ENCODE results near the gene WDR19.
"Not testable (repeated sequence)": the region's sequence is repeated elsewhere in the genome, so short reads cannot be mapped to it uniquely, and the experiment has no call there.

WDR19 gene

DNA sequence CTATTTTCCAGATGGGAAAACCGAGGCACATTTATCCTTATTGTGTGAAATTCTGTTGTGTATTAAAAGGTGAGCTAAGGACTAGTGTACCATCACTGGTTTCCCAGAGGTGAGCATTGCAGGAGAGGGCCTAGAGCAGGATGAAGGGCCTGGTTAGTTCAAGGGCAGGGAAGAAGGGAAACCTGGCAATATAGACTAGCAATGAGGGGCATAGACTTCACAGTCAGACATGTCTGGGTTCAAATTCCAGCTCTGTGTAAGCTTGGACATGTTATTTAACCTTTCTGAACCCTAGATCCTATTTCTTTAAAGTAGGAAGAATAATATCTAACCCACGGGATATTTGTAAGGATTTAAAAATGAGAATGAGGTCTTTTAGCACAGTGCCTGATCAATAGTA is 50.8 kb downstream of the WDR19 start:
- DNase-seq (ENCODE audit: low read depth in 3 of 3): no peak

DNA sequence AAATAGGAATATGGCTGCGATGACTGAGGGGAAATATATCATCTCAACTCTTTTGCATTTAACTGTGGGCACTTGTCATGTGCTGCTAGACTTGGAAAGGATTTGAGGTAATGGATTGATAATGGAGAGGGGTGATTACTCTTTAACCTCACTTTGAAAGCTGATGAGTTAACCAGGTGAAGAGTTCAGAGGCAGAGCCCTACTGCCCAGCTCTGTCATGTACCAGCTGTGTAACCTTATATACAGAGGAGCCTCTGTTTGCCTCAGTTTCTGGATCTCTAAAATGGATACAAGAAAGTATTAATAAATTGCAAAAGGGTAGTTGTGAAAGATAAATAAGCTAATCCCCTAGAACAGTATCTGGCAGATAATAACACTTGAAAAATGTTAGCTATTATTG is 51.5 kb downstream of the WDR19 start:
- no peak for DNase-seq (ENCODE audit: low read depth in 3 of 3)

DNA sequence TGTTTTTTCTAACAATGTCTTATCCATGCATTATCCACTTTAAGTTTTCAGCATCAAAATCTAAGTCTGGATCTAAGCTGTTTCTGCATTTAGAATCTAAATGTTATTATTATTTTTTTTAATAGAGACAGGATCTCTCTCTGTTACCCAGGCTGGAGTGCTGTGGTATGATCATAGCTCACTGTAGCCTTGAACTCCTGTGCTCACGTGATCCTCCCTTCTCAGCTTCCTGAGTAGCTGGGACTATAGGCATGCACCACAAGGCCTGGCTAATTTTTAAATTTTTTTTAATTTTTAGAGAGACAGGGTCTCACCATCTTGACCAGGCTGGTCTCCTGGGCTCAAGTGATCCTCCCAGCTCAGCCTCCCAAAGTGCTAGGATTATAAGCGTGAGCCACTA is 52.7 kb downstream of the WDR19 start:
- DNase-seq (ENCODE audit: low read depth in 3 of 3): no peak

GRCh38 chr4:39235696-39236095 is 53.4 kb downstream of the WDR19 start:
- no peak for DNase-seq (ENCODE audit: low read depth in 3 of 3)

- no peak for DNase-seq (ENCODE audit: low read depth in 3 of 3)
Observed at GRCh38 chr4:39237179-39237578, 54.9 kb downstream of the WDR19 start.

GRCh38 chr4:39243462-39243861 is 61.1 kb downstream of the WDR19 start:
- no peak for DNase-seq (ENCODE audit: low read depth in 3 of 3)

DNA sequence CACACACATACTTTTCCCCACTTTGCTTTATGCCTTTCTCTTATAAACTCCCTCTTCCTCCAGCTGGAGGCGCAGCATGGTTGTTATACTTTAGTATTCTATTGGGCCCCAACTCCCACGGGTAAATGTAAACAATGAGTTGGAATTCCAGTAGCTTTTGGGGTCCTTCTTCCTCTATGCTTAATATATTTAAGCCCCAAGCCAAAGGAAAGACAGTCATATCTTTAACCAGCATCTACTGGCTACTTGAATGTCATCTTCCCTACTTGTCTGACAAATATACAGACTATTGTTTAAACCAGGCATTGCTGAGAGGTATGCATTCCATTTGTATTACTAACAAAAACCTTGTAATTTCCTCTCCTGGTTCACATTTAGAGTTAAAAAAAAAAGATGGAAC is 72.9 kb downstream of the WDR19 start:
- DNase-seq (ENCODE audit: low read depth in 3 of 3): no peak

GRCh38 chr4:39255871-39256270 is 73.5 kb downstream of the WDR19 start:
- no peak for DNase-seq (ENCODE audit: low read depth in 3 of 3)

DNA sequence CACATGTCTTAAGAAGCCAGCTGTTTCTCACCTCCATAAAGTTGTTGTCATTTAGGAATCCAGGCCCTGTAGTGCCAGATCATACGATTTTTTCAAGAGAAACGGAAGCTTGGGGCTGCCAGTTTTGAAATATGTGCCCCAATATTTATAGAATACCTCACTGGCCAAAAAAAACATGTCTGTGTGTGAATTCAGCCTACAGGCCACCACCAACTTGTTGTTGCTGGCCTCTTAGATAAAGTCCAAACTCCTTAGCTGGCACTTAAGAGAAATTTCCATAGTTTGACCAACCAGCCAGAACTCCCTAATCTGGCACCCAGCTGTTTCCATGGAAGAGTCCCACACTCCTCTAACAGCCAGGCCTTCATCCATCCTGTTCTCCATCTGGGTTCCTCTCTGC is 74.1 kb downstream of the WDR19 start:
- no peak for DNase-seq (ENCODE audit: low read depth in 3 of 3)

DNA sequence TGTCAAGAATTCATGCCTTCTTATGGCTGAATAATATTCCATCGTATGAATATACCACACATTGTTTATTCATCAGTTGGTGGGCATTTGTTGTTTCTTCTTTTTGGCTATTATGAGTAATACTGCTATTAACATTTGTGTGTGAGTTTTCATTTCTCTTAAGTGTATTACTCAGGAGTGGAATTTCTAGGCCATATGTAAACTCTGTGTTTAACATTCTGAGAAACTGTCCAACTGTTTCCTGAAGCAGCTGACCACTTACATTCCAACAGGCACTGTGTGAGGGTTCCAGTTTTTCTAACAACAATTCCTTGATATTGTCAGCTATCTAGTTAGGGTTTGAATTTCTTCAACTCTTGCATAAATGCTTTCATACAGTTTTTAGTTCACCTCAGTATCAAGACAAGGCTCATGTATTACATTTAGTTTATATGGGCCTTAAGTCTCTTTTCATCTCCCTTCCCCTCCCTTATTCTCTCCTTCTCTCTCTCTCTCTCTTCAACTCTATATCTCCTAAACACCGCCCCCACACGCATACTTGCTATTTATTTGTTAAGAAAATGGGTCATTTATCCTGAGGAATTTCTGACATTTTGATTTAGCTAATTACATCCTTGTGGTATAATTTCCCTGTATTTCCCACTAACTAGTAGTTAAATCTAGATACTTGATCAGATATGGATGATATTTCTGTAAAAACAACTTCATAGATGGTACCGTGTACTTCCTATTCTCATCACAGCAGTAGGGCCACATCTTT is 77.4 kb downstream of the WDR19 start:
- DNase-seq (ENCODE audit: low read depth in 3 of 3): no peak

GRCh38 chr4:39263895-39264294 is 81.6 kb downstream of the WDR19 start:
- DNase-seq (ENCODE audit: low read depth in 3 of 3): no peak

DNA sequence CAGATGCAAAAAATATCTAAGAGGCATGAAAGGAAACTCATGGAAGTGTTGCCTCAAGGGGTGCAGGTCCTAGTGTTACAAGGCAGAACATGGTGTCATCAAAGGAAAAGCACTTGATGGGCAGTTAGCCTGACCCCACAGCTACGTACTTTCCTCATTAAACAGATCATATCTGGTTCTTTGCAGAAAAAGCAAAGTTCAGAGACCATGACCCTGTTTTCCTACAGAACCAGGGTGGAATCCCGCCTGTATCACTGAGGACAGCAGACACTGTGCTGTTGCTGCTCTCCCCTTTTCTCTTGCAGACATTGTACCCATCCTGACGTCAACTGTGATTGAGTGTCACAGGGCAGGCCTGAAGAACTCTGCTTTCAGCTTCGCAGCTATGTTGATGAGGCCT is 92.2 kb downstream of the WDR19 start:
- DNase-seq (ENCODE audit: low read depth in 3 of 3): no peak

- not testable (repeated sequence) for DNase-seq (ENCODE audit: low read depth in 3 of 3)
Observed at GRCh38 chr4:39277661-39278060, 95.3 kb downstream of the WDR19 start.

GRCh38 chr4:39278476-39278875 is 96.1 kb downstream of the WDR19 start:
- DNase-seq (ENCODE audit: low read depth in 3 of 3): no peak

- no peak for DNase-seq (ENCODE audit: low read depth in 3 of 3)
Observed at GRCh38 chr4:39279416-39279815, 97.1 kb downstream of the WDR19 start.

GRCh38 chr4:39280770-39281169 is 98.4 kb downstream of the WDR19 start:
- DNase-seq (ENCODE audit: low read depth in 3 of 3): no peak

GRCh38 chr4:39285111-39285795 is 102.9 kb downstream of the WDR19 start:
- no peak for DNase-seq (ENCODE audit: low read depth in 3 of 3)

GRCh38 chr4:39285853-39286252 is 103.5 kb downstream of the WDR19 start:
- DNase-seq (ENCODE audit: low read depth in 3 of 3): no peak

- no peak for DNase-seq (ENCODE audit: low read depth in 3 of 3)
Observed at GRCh38 chr4:39286263-39286662, 103.9 kb downstream of the WDR19 start.

DNA sequence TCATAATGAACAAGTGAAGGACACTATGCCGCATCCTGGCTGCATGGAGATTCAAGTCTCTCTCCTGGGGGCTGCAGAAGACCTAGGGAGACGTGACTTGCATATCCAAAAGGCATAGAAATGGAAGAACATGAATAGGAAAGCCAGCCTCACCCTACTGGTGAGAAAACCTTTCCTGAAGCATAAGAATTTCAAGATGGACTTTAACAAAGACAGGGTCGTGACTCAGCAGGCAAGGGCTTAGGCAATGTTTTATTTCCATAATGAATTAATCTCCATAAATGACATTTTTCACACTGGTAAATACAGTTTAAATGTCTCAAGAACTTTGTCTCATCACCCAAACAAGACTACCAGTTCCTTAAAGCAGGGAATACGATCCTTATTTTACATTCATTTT is 104.9 kb downstream of the WDR19 start:
- no peak for DNase-seq (ENCODE audit: low read depth in 3 of 3)

DNA sequence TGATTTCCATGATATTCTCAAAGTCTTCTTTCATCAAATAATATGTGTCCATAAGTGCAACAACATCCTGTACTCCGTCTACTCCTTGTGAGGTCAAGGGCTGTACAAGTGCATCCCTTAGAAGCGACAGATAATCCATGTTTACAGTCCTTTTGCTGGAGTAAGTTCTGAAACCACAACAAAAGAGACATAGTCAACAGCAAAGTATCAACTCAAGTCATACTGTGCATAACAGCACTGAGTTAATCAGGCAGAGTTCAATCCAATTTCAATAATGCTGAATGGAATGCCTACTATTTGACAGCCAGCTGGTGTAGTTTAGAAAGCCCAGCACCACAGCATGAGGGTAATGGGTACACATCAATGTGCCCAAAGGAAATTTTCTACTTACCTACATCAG is 109.4 kb downstream of the WDR19 start:
- no peak for DNase-seq (ENCODE audit: low read depth in 3 of 3)

- not testable (repeated sequence) for DNase-seq (ENCODE audit: low read depth in 3 of 3)
Observed at GRCh38 chr4:39292433-39292832, 110.1 kb downstream of the WDR19 start.

GRCh38 chr4:39295784-39296183 is 113.5 kb downstream of the WDR19 start:
- DNase-seq (ENCODE audit: low read depth in 3 of 3): no peak

DNA sequence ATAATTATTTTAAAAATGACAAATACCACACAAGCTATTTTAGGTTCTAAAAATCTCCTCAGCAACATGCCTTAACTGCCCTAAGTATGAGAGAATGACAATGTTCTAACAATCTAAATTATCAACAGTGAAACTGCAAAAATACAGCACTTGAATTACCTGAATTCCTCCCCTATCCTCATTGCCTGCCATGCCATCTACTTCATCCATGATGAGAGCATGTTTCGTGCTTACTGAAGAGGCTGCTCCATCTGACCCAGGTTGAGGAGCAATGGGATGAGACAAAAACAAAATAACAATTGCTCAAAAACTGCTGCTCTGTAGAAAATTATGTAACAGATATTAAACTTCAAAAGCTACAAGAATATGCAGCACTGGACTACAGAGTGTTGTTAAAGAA is 120.6 kb downstream of the WDR19 start:
- no peak for DNase-seq (ENCODE audit: low read depth in 3 of 3)
